Fibroblast of lung (primary cell): ENCODE data around the gene FAU. TPM values are rescaled to one million over a fixed set of nuclear protein-coding genes. Genes with fewer than 3 reads are reported as not detected.
A peak's percentile ranks its signal among the peaks of the same experiment; 100 is the strongest.

ENCODE experiments used
- DNase-seq, 2 donors: peaks; one replicate each; pipeline versions ENCODE4 v3.0.0 to v3.0.0-alpha.2; 2010; ENCODE audit warnings: low read depth in 2 of 2
- H2AFZ ChIP-seq: 2 replicates; pipeline ENCODE4 v1.5.1; 2012; ENCODE audit warnings: low read length, control low read depth, inconsistent platforms
- H3K27ac ChIP-seq: 2 replicates; pipeline ENCODE4 v1.5.1; 2011; ENCODE audit warnings: low read length, control low read depth; ENCODE audit not compliant: insufficient read depth
- H3K27me3 ChIP-seq: 2 replicates; pipeline ENCODE4 v1.5.1; 2011; ENCODE audit warnings: mild to moderate bottlenecking, low read length; ENCODE audit not compliant: control insufficient read depth, insufficient read depth
- H3K36me3 ChIP-seq: 2 replicates; pipeline ENCODE4 v1.5.1; 2011; ENCODE audit warnings: low read length; ENCODE audit not compliant: control insufficient read depth, insufficient read depth
- H3K4me1 ChIP-seq: 2 replicates; pipeline ENCODE4 v1.5.1; 2011; ENCODE audit warnings: low read length; ENCODE audit not compliant: control insufficient read depth, insufficient read depth; ENCODE audit errors: extremely low read depth
- H3K4me2 ChIP-seq: 2 replicates; pipeline ENCODE4 v1.5.1; 2011; ENCODE audit warnings: low read length, control low read depth; ENCODE audit not compliant: insufficient read depth; ENCODE audit errors: extremely low read depth
- H3K4me3 ChIP-seq, 4 experiments: fragments of 200-600 bp in 1 of 4; sonication (generic) in 1 of 4; replicated peaks in 1 of 4; 2 replicates each; pipeline ENCODE4 v1.5.1; 2011 to 2016; ENCODE audit warnings: low read length in 4 of 4, low read depth in 3 of 4, mild to moderate bottlenecking in 3 of 4, control low read depth in 2 of 4, inconsistent platforms in 1 of 4, mixed read lengths in 1 of 4; ENCODE audit not compliant: insufficient read depth in 1 of 4; ENCODE audit errors: control extremely low read depth in 1 of 4
- H3K79me2 ChIP-seq: 2 replicates; pipeline ENCODE4 v1.5.1; 2012; ENCODE audit warnings: mild to moderate bottlenecking, low read length, inconsistent platforms; ENCODE audit not compliant: control insufficient read depth, insufficient read depth
- H3K9ac ChIP-seq: 2 replicates; pipeline ENCODE4 v1.5.1; 2011; ENCODE audit warnings: mild to moderate bottlenecking, low read length, control low read depth; ENCODE audit not compliant: insufficient read depth
- H3K9me3 ChIP-seq: 2 replicates; pipeline ENCODE4 v1.5.1; 2012; ENCODE audit warnings: low read depth, low read length; ENCODE audit not compliant: control insufficient read depth, insufficient read depth
- H4K20me1 ChIP-seq: 2 replicates; pipeline ENCODE4 v1.5.1; 2011; ENCODE audit warnings: low read length; ENCODE audit not compliant: control insufficient read depth, insufficient read depth; ENCODE audit errors: extremely low read depth
- CTCF ChIP-seq, 2 donors: IDR thresholded peaks in 1 of 2; conservative IDR thresholded peaks in 1 of 2; 1 replicate in 1 of 2; 2 replicates in 1 of 2; pipeline ENCODE4 v1.5.1; 2011 to 2012; ENCODE audit warnings: low read length in 2 of 2, control low read depth in 1 of 2, inconsistent platforms in 1 of 2, low read depth in 1 of 2, mild to moderate bottlenecking in 1 of 2
- EZH2 ChIP-seq: IDR thresholded peaks from 2 replicates; pipeline ENCODE4 v1.5.1; 2012; ENCODE audit warnings: low read length, control low read depth, mild to moderate bottlenecking; ENCODE audit errors: missing control alignments
- polyA plus RNA-seq, 2 donors: library from polyadenylated mRNA; depleted of rRNA in 1 of 2; stranded (reverse) in 1 of 2; unstranded in 1 of 2; fragments of >200 nt; gene quantifications; 2 replicates each; pipeline ENCODE4 v1.2.1, GENCODE V29; 2011 to 2012; ENCODE audit warnings: missing spikeins in 1 of 2
- total RNA-seq: library from RNA; depleted of rRNA; stranded (reverse); fragments of >200 nt; gene quantifications from 2 replicates; pipeline ENCODE4 v1.2.1, GENCODE V29; 2014

Gene FAU
- total and polyA plus RNA-seq, 2 donors (not counting 1 experiment from before 2014, with no cell fraction given), result 256 to 336 TPM

GRCh38 chr11:65087216-65087615, 34.7 kb downstream of the FAU start:
- H3K9ac ChIP-seq, result no peak overlapping the region
- DNase-seq, result no peak
- H3K4me3 ChIP-seq, result no peak overlapping the region
- peaks cover 11% of the 10 kb centered on the region for H3K4me1 ChIP-seq
- H3K4me2 ChIP-seq, result no peak overlapping the region
- H3K79me2 ChIP-seq, result peaks cover 27% of the 10 kb centered on the region
- no peak overlapping the region for H3K27ac ChIP-seq
- no peaks in the 10 kb centered on the region for H3K27me3 ChIP-seq
- no peaks in the 10 kb centered on the region for H4K20me1 ChIP-seq
- TF ChIP-seq CTCF (conservative IDR thresholded peaks at IDR 0.05 in 1 of 2, IDR thresholded peaks at IDR 0.05 in 1 of 2; ENCODE audit: low read depth in 1 of 2, low read length in 2 of 2), result no peak
- no peak for TF ChIP-seq EZH2
- no peak overlapping the region for H2AFZ ChIP-seq
- H3K9me3 ChIP-seq, result no peaks in the 10 kb centered on the region
- peaks cover 21% of the 10 kb centered on the region for H3K36me3 ChIP-seq

GRCh38 chr11:65086809-65087208, 35.1 kb downstream of the FAU start:
- H2AFZ ChIP-seq, result no peak overlapping the region
- H3K4me2 ChIP-seq, result no peak overlapping the region
- H3K9ac ChIP-seq, result no peak overlapping the region
- peaks cover 30% of the 10 kb centered on the region for H3K79me2 ChIP-seq
- no peak overlapping the region for H3K27ac ChIP-seq
- no peak for DNase-seq
- TF ChIP-seq CTCF (conservative IDR thresholded peaks at IDR 0.05 in 1 of 2, IDR thresholded peaks at IDR 0.05 in 1 of 2; ENCODE audit: low read depth in 1 of 2, low read length in 2 of 2) (no peak), EZH2 (no peak)
- H3K36me3 ChIP-seq, result peaks cover 21% of the 10 kb centered on the region
- H3K4me3 ChIP-seq, result no peak overlapping the region
- H3K27me3 ChIP-seq, result no peaks in the 10 kb centered on the region
- no peaks in the 10 kb centered on the region for H4K20me1 ChIP-seq
- peaks cover 11% of the 10 kb centered on the region for H3K4me1 ChIP-seq
- H3K9me3 ChIP-seq, result no peaks in the 10 kb centered on the region

- Histone ChIP-seq H3K27me3 (no peaks in the 10 kb centered on the region), H3K9me3 (no peaks in the 10 kb centered on the region), H3K27ac (no peak overlapping the region), H2AFZ (no peak overlapping the region), H3K4me1 (peaks cover 11% of the 10 kb centered on the region), H3K79me2 (peaks cover 38% of the 10 kb centered on the region), H3K4me3 (peak overlapping the region in 2 of 4 experiments; percentile 90 to 91), H3K4me2 (peak overlapping the region; percentile 59), H4K20me1 (no peaks in the 10 kb centered on the region), H3K36me3 (peaks cover 21% of the 10 kb centered on the region), H3K9ac (no peak overlapping the region)
- TF ChIP-seq EZH2, result no peak
- TF ChIP-seq CTCF (conservative IDR thresholded peaks at IDR 0.05 in 1 of 2, IDR thresholded peaks at IDR 0.05 in 1 of 2; ENCODE audit: low read depth in 1 of 2, low read length in 2 of 2), result no peak
- DNase-seq, result no peak
Observed at GRCh38 chr11:65085446-65085845, 36.5 kb downstream of the FAU start.
